GM19397 (cell line): ENCODE results near the gene PHF3.

Experiments used
- ATAC-seq: cut with Tn5 transposase; IDR thresholded peaks from one replicate; pipeline ENCODE4 v1.9.1; 2021; ENCODE audit warnings: mild to moderate bottlenecking, moderate library complexity; ENCODE audit not compliant: unreplicated experiment

The PHF3 gene

DNA sequence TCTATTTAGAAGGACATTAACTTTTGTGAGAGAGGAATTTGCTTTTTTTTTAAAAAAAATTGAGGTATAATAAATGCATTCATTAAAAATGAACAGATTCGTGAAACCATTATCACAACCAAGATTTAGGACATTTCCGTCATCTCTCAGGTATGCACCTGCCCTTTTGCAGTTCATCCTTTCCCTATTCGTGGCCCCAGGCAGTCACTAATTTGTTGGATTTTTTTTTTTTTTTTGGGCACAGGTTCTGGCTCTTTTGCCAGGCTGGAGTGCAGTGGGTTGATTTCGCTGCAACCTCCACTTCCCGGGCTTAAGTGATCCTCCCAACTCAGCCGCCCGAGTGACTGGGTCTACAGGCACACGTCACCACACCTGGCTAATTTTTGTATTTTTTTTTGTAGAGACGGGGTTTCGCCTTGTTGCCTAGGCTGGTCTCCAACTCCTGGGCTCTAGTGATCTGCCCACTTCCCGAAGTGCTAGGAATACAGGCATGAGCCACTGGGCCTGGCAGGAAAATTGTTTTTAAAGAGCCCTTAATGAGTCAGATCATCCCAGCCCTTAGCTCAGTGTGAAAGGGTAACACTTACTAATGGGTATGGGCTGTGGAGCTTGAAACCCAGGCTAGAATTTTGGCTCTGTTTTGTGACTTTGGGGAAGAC lies 9.2 kb downstream of the PHF3 start:
- no peak for ATAC-seq

DNA sequence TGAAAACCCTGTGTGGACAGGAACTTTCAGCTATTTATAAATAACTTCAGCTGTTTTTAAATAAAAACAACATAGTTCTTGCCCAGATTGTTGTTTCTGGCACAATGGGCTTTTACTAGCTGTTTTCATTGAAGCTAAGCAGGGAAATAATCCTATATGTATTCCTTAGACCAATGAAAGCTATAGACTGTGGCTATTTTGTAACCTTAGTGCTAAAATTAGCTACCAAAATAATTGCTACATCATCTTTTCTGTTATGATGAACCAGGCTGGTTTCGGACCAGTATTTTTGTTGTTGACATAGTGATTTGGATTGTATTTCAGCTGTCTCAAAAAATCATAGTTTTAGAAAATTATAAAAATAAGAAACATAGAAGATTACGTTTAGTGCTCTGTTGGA lies 13.7 kb downstream of the PHF3 start:
- ATAC-seq: no peak

DNA sequence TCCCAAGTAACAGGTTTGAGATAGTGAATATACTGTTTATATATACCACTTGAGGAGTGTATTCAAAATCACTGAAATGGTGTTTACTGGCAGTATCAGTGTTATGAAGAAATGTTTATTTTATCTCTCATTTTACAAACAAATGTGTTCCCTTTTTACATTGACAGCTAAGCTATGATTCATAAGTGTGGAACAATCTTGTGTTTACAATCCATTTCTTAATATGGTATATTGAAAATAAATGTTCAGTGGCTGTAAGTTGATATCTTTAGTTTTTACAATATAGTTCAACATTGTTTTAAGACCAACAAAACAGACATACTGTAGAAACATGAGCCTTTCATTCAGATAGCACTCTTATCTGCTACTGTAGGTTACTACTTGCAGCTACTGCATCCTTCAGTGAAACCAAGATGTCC lies 14.3 kb downstream of the PHF3 start:
- ATAC-seq: no peak

DNA sequence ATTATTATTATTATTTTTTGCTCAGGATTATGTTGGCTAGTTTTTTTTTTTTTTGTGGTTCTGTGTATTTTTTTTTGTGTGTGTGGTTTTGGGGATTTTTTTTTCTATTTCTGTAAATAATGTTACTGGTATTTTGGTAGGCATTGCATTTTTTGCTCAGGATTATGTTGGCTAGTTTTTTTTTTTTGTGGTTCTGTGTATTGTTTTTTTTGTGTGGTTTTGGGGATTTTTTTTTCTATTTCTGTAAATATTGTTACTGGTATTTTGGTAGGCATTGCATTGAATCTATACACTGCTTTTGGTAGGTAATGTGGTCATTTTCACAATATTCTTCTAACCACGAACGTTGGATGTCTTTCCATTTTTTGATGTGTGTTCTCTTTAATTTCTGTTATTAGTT lies 17.4 kb downstream of the PHF3 start:
- ATAC-seq: no peak

DNA sequence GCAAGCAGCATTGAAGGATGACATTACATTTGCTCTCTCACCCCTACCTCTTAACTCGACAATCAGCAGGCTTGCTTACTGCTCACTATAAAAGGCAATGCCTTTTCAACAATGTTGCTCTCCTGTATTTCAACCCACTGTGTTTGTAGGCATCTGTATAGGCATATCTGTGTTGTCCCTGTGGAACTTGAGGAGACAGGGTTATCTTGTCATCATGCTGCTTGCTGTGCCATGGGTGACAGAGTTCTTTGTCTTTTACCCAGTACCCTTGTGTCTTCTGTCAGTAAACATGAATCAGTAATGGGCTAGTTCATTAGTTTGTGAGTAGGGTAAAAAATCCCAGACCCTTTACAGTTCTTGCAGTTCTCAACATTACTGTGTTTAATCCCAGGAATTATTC lies 25.2 kb downstream of the PHF3 start:
- no peak for ATAC-seq

DNA sequence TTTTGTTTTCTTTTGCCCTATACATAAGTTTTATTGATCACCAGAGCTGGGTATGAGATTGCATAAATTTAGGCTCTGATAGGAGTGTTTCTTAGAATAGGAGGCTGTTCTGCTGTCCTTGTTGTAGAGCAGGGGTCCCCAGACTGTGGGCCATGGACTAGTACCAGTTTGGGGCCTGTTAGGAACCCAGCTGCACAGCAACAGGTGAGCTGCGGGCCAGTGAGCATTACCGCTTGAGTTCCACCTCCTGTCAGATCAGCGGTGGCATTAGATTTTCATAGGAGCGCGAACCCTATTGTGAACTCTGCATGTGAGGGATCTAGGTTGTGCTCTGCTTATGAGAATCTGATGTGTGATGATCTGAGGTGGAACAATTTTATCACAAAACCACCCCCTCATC lies 26.2 kb downstream of the PHF3 start:
- ATAC-seq: no peak

DNA sequence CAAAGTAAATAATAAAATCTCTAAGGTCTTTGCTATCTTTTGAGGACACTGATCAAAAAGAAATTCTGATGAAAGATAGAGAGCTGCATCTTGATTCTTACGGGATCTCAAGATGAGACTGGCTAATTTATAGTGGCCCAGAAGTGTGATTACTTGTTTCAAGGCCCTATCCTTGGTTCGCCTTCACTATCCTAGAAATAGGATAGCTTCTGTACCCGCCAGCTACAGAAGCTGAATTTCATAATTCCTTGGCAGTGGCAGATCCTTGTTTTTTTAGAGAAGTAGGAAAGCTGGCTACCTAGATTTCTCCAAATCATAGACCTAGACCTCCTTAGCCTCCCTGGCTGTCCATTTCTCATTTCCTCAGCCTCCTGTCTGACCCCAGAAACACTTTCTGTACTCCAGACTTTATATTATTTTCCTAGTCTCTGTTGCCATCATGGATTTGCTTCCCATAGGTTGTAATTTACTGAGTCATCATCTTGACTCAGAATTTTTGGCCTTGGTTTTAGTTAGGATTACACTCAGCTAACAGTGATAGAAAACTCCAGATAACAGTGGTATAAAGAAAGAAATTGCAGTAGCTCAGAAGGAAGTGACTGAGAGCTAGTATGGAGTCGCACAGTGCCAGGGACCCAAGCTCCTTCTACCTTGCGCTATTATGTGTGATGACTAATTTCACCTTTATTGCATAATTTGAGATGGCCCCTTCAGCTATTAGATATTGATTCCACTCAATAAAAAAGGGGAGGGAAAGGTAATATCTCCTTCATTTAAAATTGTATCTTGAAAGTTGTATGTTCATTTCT lies 27.7 kb downstream of the PHF3 start:
- no peak for ATAC-seq

DNA sequence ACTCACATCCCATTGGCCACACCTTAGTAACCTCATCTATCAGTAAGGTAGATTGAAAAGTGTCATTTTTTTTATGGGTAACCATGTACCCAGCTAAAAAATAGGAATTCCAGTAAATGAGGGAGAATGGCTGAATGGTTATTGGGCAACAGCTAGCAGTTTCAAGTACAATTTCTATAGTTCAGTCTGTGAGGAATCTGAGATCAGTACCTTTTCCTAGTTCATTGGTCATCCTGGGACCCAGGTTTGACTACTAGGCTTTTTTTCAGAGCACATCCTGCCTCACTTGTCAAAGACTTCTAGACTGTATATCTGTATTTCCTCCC lies 28.3 kb downstream of the PHF3 start:
- ATAC-seq: no peak

DNA sequence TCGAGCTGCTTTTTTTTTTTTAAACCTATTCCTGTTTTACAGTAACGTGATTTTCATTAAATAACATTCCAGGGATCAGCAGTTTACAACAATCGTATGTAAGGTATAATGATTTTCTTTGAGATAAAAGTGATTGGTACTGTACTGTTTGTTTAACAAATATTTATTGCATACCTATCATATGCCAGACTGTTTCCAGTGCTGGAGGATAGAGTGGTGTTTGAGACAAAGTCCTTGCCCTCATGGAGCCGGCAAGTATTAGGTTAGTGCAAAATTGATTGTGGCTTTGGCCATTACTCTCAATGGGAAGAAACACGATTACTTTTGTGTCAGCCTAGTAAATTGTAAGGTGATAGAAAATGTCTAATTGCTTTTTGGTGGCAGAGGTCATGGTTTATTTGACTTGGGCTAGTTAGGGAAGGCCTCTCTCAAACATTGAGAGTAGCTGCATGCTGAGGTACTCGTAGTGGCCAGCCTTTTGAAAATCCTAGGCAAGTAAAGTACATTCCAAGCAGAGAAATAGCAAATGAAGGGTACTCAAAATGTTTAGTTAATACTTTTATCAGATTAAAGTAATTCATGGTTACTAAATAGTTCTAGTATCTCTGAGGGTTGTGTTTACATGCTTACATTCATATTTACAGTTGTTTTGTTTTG lies 35.6 kb downstream of the PHF3 start:
- ATAC-seq: no peak

DNA sequence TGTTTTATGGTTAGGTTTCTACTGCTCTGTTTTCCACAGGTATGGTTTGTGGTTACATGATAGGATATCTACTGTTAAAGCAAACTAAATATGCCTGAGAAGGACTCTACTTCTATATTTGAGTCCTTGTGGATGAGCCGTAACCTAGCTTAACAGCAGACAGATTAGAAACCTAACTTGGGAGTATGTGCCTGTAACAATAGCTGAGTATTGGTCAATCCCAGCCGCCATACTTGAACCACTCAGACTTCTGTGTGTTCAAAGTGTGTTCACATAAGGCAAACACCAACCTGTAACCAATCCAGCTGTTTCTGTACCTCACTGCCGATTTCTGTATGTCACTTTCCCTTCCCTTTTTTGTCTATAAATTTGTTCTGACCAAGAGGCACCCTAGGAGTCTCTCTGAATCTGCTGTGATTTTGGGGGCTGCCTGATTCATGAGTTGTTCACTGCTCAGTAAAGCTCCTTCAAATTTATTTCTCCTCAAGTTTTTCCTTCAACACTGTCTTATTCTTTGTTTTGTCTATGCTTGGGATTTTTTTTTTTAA lies 37.1 kb downstream of the PHF3 start:
- ATAC-seq: no peak

DNA sequence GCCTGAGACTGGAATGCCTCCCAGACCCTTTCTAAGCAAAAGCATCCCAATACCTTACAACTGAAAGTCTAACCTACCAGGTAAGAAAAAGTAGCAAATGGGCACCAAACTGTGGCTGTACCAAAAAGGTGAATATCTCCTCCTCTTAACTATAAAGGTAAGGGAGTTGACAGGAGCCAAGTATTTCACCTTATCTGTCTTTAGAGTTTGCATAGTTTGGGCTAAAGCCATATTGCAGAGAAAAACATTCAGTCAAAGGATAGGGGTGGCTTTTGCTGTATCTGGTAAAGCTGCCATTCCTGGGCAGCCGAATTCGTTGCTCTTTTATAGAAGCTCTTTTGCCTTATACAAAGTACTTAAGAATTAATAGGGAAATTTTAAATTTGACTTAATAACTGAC lies 38.1 kb downstream of the PHF3 start:
- ATAC-seq: no peak

DNA sequence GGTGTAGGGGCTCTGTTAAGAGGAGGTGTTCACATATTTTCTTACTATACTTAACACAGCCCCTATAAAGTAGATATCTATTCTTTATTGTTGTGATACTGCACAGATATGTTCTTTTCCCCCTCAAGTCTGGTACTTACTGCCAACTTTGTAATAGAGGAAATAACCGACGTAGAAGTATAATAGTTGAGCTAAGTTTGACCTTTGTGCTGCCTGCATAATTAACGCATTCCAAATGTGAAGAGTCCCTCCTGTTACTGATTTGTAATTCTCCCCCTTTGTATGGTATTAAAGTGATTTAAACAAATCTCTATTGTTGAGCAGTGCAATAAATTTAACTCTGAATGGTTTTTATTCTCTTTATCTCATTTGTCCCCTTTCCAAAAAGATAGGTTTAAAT lies 39.0 kb downstream of the PHF3 start:
- no peak for ATAC-seq

DNA sequence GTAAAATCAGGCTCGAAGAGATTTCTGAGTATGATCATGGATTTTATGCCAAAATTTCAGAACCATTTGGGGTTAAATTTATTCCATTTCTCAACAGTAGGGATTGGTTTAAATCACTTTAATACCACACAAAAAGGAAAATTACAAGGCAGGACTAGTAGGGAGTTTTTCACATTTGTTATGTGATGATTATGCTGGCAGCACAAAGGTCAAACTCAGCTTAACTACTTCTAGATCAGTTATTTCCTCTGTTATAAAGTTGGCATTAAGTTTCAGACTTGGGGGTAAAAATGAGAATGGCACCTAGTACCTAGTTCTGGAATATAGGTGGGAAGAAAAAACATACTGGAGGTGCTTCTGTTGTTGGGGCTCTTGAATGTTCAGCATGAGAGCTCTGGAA lies 39.5 kb downstream of the PHF3 start:
- no peak for ATAC-seq

DNA sequence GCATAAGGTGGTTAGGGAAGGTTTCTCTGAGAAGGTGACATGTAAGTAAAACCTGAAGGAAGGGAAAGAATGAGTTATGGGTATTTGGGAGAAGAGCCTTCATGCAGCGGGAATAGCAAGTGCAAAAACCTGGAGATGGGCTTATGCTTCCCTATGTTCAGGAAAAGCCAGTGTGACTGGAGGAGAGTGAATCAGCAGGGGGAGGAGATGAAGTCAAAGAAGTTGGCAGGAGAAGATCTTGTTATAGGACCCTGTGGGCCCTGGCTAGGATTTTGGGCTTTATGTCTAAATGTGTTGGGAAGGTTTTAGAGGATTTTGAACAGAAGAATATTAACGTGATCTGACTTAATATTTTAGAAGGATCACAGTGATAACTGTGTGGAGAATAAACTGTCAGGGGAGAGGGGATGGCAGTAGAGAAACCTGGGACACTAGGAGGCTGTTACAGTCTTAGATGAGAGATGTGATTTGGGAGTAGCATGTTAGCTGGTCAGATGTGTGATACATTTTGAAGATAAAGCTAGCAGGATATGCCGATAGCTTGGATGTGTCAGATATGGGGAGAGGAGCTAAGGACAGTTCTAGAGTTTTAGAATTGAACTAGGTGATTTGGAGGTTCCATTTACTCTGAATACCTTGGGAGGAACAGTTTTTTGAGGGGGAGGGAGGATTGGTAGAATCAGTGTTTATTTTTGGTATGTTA lies 41.0 kb downstream of the PHF3 start:
- ATAC-seq: no peak

DNA sequence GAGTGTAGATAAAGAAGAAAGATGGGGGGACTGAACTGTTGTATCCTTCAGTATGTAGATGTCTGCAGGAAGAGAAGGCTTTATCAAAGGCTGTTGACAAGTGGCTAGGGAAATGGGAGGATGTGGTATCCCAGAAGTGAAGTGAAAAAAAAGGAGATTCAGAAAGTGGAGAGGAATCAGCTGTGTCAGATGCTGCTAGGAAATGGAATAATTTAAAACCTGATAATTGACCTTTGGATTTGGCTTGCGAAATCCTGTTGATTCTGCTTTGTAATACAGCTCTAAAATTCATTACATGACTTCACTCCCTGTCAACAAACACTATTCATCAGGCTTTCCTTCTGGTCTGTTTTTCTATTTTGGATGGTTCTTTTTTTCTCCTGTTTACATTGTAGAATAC lies 41.7 kb downstream of the PHF3 start:
- no peak for ATAC-seq

DNA sequence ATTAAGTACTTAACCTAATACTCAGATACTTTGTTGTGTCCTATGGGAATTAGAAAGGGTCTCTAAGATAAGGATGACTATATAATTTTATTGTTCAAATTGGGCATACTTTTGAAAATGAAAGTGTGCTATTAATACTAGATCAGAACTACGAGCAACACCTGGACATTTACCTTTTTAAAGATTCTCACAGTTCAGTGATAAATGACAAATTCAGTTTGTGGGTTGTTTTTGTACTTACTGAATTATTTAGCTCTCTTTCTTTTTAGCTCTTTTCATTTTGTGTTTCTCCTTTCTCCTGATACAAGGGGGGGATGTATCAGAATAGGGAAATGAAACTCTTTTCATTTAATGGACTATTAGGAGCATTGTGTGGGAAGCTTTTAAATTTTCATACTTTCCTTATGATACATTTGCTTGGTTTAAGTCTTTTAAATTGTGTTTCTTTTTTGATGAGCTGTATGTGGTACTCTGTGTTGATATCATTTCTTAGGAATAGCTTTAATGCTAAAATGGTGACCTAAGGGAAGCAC lies 47.5 kb downstream of the PHF3 start:
- ATAC-seq: no peak

DNA sequence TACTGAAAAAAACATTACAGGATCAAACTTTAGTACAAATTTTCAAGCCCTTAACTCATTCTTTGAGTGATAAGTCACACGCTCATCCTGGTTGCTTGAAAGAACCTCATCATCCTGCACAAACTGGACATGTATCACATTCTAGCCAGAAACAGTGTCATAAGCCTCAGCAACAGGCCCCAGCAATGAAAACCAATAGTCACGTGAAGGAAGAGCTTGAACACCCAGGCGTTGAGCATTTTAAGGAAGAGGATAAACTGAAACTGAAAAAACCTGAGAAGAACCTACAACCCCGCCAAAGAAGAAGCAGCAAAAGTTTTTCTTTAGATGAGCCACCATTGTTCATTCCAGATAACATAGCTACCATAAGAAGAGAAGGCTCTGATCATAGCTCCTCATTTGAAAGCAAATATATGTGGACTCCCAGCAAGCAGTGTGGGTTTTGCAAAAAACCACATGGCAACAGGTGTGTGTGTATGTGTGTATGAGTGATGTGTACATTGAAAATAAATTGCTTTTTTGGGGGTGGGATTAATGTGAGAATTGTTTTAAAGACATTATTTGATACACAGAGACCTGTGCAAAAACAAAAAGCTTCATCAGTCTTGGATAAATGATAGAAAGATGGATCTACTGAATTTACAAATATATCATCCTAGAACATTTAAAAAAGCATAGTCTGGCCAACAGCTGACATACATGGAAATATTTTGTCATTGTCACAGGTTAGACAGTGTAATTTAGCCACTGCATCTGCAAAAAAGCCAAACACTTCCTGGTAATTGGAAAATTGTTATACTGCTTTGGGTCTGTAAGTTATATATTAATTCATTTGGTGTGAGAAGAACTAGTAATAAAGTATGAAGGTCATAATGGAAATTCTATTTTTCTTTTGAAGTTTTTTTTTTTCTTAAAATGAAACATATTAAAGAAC lies 50.1 kb downstream of the PHF3 start:
- ATAC-seq: peak; percentile 80

DNA sequence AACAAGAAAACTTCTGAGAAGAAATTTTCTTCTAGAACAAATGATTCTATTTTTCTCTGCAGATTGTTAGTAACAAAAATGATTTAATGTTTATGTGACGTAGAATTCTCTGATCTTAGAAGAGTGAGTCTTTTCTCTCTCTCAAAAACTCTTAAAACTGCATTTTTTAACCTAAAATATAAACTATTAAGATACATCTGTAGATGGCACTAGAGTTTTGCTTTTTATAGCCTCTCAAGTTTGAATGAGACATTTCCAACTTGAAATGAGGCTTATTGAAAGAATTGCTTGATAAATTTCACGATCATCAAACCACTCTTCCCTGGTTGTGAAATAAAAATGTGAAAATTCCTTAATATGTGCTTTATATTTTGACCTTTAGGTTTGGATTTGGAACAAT lies 53.8 kb downstream of the PHF3 start:
- ATAC-seq: no peak

DNA sequence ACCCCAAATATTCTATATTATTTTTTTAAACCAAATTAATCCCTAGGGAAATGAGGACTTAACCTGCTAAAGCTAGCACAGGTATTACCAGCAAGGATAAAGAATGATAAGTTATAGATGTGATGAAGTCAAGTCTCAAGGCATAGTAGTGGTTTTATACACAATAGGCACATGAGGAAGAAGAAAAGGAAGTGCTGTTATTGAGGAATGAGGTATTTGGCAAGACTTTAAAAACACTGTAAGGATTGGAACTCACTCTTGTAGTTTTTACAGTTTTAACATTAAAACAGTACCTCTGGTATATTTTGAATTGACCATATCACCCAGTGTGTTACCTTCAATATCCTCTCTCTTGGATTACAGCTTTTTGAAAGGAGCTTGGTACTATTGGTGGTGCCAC lies 54.6 kb downstream of the PHF3 start:
- ATAC-seq: no peak

DNA sequence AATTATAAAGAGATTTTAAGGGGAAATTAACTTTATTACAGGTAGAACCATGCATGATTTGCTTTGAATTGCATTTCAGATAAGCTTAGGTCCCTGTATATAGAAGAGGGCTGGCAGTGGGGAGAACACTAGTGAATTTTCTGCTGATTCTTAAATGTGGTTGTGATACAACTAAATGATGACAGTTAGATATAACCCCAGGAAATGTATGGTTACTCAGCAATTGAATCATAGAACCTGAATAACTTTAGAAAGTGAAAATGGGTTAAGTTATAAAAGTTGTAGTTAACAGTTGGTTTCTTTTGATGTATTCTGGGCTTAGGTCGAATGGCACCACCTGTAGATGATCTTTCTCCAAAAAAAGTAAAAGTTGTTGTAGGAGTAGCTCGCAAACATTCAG lies 70.1 kb downstream of the PHF3 start:
- no peak for ATAC-seq
